HepG2 (cell line): ENCODE data around the gene PDE4D. TPM values are rescaled to one million over a fixed set of nuclear protein-coding genes. Genes with fewer than 3 reads are reported as not detected.

Experiments used
- ATAC-seq: fragments of 200-7000 bp; cut with Tn5 transposase; 3 replicates; pipeline ENCODE4 v1.9.1; 2020; ENCODE audit warnings: mild to moderate bottlenecking, moderate library complexity
- BruUV-seq: library from RNA; stranded (reverse); fragments of 400-500 nt; replicated peaks from 2 replicates; lab custom pipeline; 2021; lab: Mats Ljungman, UMichigan
- CTCF ChIA-PET: fragments of 300-600 bp; formaldehyde crosslinking; extraction: SDS; loops from one replicate; lab custom pipeline; 2021; ENCODE audit warnings: low total read pairs, inconsistent platforms, low intra/inter-chr PET ratio; lab: Yijun Ruan, JAX
- POLR2A ChIA-PET: fragments of 350-600 bp; sonication (Branson Sonifier 250); formaldehyde crosslinking; loops from one replicate; lab custom pipeline; 2020; ENCODE audit warnings: antibody characterized with exemption, inconsistent platforms; lab: Yijun Ruan, JAX
- DNase-seq: peaks from one replicate; pipeline ENCODE4 v3.0.0-alpha.2; 2015; ENCODE audit warnings: low spot score
- FAIRE-seq: peaks from 3 replicates; lab custom pipeline; 2011; peaks lifted over from hg19 to GRCh38; lab: Jason Lieb, UNC
- H2AFZ ChIP-seq: one replicate; pipeline ENCODE4 v1.6.1; 2011; ENCODE audit warnings: low read length, inconsistent platforms
- H3K27ac ChIP-seq: fragments of 300-600 bp; 3 replicates; pipeline ENCODE4 v1.8.0; 2011; ENCODE audit warnings: mixed run types, mild to moderate bottlenecking, mixed read lengths, low read length, inconsistent platforms; ENCODE audit not compliant: insufficient read depth; ENCODE audit errors: extremely low read length
- H3K27me3 ChIP-seq, 2 experiments: fragments of 200-600 bp in 1 of 2; 2 replicates in 1 of 2; 3 replicates in 1 of 2; pipeline versions ENCODE4 v1.6.0 to v1.8.0; 2011; ENCODE audit warnings: low read length in 2 of 2, mild to moderate bottlenecking in 2 of 2, moderate library complexity in 2 of 2, inconsistent platforms in 1 of 2; ENCODE audit not compliant: insufficient read depth in 2 of 2, control insufficient read depth in 1 of 2
- H3K36me3 ChIP-seq, 2 experiments: fragments of 200-600 bp in 1 of 2; replicated peaks in 1 of 2; 2 replicates in 1 of 2; 3 replicates in 1 of 2; pipeline versions ENCODE4 v1.5.1 to v1.8.0; 2011; ENCODE audit warnings: low read length in 2 of 2, inconsistent platforms in 1 of 2; ENCODE audit not compliant: insufficient read depth in 2 of 2, control insufficient read depth in 1 of 2
- H3K4me1 ChIP-seq: 2 replicates; pipeline ENCODE4 v1.5.1; 2012; ENCODE audit warnings: low read length, inconsistent platforms; ENCODE audit not compliant: insufficient read depth
- H3K4me2 ChIP-seq: 2 replicates; pipeline ENCODE4 v1.6.0; 2011; ENCODE audit warnings: low read depth, low read length, inconsistent platforms
- H3K4me3 ChIP-seq, 3 experiments: fragments of 200-600 bp in 1 of 3; sonication (generic), shearing (Covaris generic) in 1 of 3; replicated peaks in 1 of 3; 2 replicates each; pipeline ENCODE4 v1.5.1; 2011 to 2016; ENCODE audit warnings: low read length in 3 of 3, inconsistent platforms in 2 of 3, low read depth in 2 of 3, mild to moderate bottlenecking in 2 of 3, control low read depth in 1 of 3, mixed read lengths in 1 of 3; ENCODE audit not compliant: insufficient read depth in 1 of 3
- H3K79me2 ChIP-seq: one replicate; pipeline ENCODE4 v1.6.1; 2011; ENCODE audit warnings: low read length, inconsistent platforms; ENCODE audit not compliant: insufficient read depth
- H3K9ac ChIP-seq: 2 replicates; pipeline ENCODE4 v1.6.0; 2011; ENCODE audit warnings: mild to moderate bottlenecking, low read depth, low read length, inconsistent platforms; ENCODE audit not compliant: insufficient read depth
- H3K9me3 ChIP-seq: 2 replicates; pipeline ENCODE4 v1.5.1; 2012; ENCODE audit warnings: mild to moderate bottlenecking, low read length
- H4K20me1 ChIP-seq: 2 replicates; pipeline ENCODE4 v1.6.0; 2011; ENCODE audit warnings: inconsistent platforms, mild to moderate bottlenecking, low read length, moderate library complexity; ENCODE audit not compliant: insufficient read depth
- CREM ChIP-seq, 2 experiments: sonication (generic) in 1 of 2; formaldehyde crosslinking in 1 of 2; IDR thresholded peaks; 2 replicates each; pipeline versions ENCODE4 v1.4.0 to v1.6.1; 2016 to 2020; ENCODE audit warnings: antibody characterized with exemption in 1 of 2, mild to moderate bottlenecking in 1 of 2, missing genetic modification reagents in 1 of 2
- GTF2F1 ChIP-seq: fragments of 150-350 bp; IDR thresholded peaks from 2 replicates; pipeline ENCODE4 v1.6.1; 2014; ENCODE audit warnings: low read length
- HDAC2 ChIP-seq: sonication (generic); formaldehyde crosslinking; IDR thresholded peaks from 2 replicates; pipeline ENCODE4 v1.4.0; 2020; ENCODE audit warnings: missing genetic modification reagents
- MYNN ChIP-seq: sonication (generic); formaldehyde crosslinking; IDR thresholded peaks from 2 replicates; pipeline ENCODE4 v1.4.0; 2020; ENCODE audit warnings: mild to moderate bottlenecking, low read depth, missing genetic modification reagents
- NPAS2 ChIP-seq: sonication (generic); formaldehyde crosslinking; IDR thresholded peaks from 2 replicates; pipeline ENCODE4 v1.8.0; 2022; ENCODE audit warnings: mild to moderate bottlenecking, missing genetic modification reagents, borderline replicate concordance
- RFXAP ChIP-seq: sonication (generic); formaldehyde crosslinking; IDR thresholded peaks from 2 replicates; pipeline ENCODE4 v1.4.0; 2020; ENCODE audit warnings: missing genetic modification reagents, borderline replicate concordance
- RORA ChIP-seq: sonication (generic); formaldehyde crosslinking; IDR thresholded peaks from 2 replicates; pipeline ENCODE4 v1.5.0; 2020; ENCODE audit warnings: mild to moderate bottlenecking, missing genetic modification reagents, moderate library complexity
- TARDBP ChIP-seq: sonication (generic); formaldehyde crosslinking; IDR thresholded peaks from 2 replicates; pipeline ENCODE4 v1.8.0; 2022; ENCODE audit warnings: mild to moderate bottlenecking, missing genetic modification reagents
- ZNF121 ChIP-seq: sonication (generic); formaldehyde crosslinking; IDR thresholded peaks from 2 replicates; pipeline ENCODE4 v1.5.0; 2020; ENCODE audit warnings: mild to moderate bottlenecking, missing genetic modification reagents
- ZNF652 ChIP-seq: IDR thresholded peaks from 2 replicates; pipeline ENCODE4 v1.6.1; 2016; ENCODE audit warnings: low read depth, borderline replicate concordance
- ZNF674 ChIP-seq: sonication (generic); formaldehyde crosslinking; IDR thresholded peaks from 2 replicates; pipeline ENCODE4 v1.5.0; 2020; ENCODE audit warnings: low read depth, mild to moderate bottlenecking, missing genetic modification reagents
- ZNF775 ChIP-seq: sonication (generic); formaldehyde crosslinking; IDR thresholded peaks from 2 replicates; pipeline ENCODE4 v1.4.0; 2020; ENCODE audit warnings: missing genetic modification reagents, mild to moderate bottlenecking, moderate library complexity, borderline replicate concordance
- ZNF883 ChIP-seq: sonication (generic); formaldehyde crosslinking; IDR thresholded peaks from 2 replicates; pipeline ENCODE4 v1.5.1; 2020; ENCODE audit warnings: mild to moderate bottlenecking, missing genetic modification reagents; ENCODE audit errors: not compliant biosample characterization
- in situ Hi-C: cut with HindIII; loops from 2 replicates; pipeline ENCODE4 v1.10.0; 2017; ENCODE audit warnings: low pct_unique_long_range_greater_than_20kb; ENCODE audit not compliant: extremely low pct_ligation_motif_present
- intact Hi-C: fragments of 100-400 bp; cut with micrococcal nuclease; formaldehyde crosslinking; loops from one replicate; pipeline ENCODE4 v1.10.0; 2022; ENCODE audit not compliant: unreplicated experiment
- polyA plus RNA-seq, 8 experiments: library from polyadenylated mRNA; depleted of rRNA in 3 of 8; stranded (reverse) in 7 of 8; unstranded in 1 of 8; fragments of >200 nt; fragmentation: Illumina TruSeq in 4 of 8; extraction: Trizol in 4 of 8; gene quantifications; 2 replicates each; pipeline versions ENCODE4 v1.2.1 to v1.2.3, GENCODE V29; 2011 to 2016; ENCODE audit warnings: low read depth in 4 of 8, missing spikeins in 1 of 8, mixed read lengths in 1 of 8; ENCODE audit not compliant: insufficient read depth in 1 of 8
- total RNA-seq, 5 experiments: library from RNA; depleted of rRNA; stranded (reverse); fragments of >200 nt; fragmentation: Illumina TruSeq; extraction: Trizol; gene quantifications; 2 replicates each; pipeline ENCODE4 v1.2.3, GENCODE V29; 2016; ENCODE audit warnings: low read depth in 1 of 5
- TF ChIP-seq, protein P1 (sequence below): sonication (generic); formaldehyde crosslinking; IDR thresholded peaks from 2 replicates; pipeline ENCODE4 v1.4.0; 2020; ENCODE audit warnings: mild to moderate bottlenecking, missing genetic modification reagents
- TF ChIP-seq, protein P2 (sequence below): sonication (generic); formaldehyde crosslinking; IDR thresholded peaks from 2 replicates; pipeline ENCODE4 v1.4.0; 2020; ENCODE audit warnings: missing genetic modification reagents, borderline replicate concordance
- TF ChIP-seq, protein P3 (sequence below): sonication (generic); formaldehyde crosslinking; IDR thresholded peaks from 2 replicates; pipeline ENCODE4 v1.5.0; 2020; ENCODE audit warnings: mild to moderate bottlenecking, missing genetic modification reagents, borderline replicate concordance

PDE4D gene
- total and polyA plus RNA-seq, 2 of the 13 experiments (the other 11 are each of a cell fraction or from before 2014, with no cell fraction given) = 7.0 to 12.2 TPM

DNA sequence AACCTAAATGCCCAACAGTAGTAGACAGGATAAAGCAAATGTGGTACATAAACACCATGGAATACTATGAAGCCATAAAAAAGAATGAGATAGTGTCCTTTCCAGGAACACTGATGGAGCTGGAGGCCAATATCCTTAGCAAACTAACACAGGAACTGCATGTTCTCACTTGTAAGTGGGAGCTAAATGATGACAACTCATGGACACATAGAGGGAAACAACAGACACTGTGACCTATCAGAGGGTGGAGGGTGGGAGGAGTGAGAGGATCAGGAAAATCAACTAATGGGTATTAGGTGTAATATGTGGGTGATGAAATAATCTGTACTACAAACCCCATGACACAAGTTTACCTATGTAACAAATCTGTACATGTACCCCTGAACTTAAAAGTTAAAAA lies 805.0 kb downstream of the PDE4D start:
- no peak overlapping the region for H3K4me3 ChIP-seq
- in situ Hi-C loops = no loop called here
- ATAC-seq (no peak), FAIRE-seq (no peak), DNase-seq (no peak)
- ChIA-PET CTCF (no interaction called here), POLR2A (no interaction called here)
- no peak for TF ChIP-seq RORA
- no peak for TF ChIP-seq ZNF652 (CRISPR knock-in tag)
- TF ChIP-seq ZNF883 = no peak
- TF ChIP-seq, protein P1, sequence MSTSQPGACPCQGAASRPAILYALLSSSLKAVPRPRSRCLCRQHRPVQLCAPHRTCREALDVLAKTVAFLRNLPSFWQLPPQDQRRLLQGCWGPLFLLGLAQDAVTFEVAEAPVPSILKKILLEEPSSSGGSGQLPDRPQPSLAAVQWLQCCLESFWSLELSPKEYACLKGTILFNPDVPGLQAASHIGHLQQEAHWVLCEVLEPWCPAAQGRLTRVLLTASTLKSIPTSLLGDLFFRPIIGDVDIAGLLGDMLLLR (CRISPR knock-in tag) = no peak
- TF ChIP-seq ZNF775 (CRISPR knock-in tag) = no peak
- TF ChIP-seq GTF2F1 = no peak
- TF ChIP-seq RFXAP = no peak
- no peak for TF ChIP-seq HDAC2 (CRISPR knock-in tag)
- TF ChIP-seq NPAS2 = no peak
- no peak for TF ChIP-seq ZNF121 (CRISPR knock-in tag)
- TF ChIP-seq MYNN (CRISPR knock-in tag) = no peak
- TF ChIP-seq ZNF674 (CRISPR knock-in tag) = no peak
- TF ChIP-seq TARDBP = no peak
- TF ChIP-seq, protein P2, sequence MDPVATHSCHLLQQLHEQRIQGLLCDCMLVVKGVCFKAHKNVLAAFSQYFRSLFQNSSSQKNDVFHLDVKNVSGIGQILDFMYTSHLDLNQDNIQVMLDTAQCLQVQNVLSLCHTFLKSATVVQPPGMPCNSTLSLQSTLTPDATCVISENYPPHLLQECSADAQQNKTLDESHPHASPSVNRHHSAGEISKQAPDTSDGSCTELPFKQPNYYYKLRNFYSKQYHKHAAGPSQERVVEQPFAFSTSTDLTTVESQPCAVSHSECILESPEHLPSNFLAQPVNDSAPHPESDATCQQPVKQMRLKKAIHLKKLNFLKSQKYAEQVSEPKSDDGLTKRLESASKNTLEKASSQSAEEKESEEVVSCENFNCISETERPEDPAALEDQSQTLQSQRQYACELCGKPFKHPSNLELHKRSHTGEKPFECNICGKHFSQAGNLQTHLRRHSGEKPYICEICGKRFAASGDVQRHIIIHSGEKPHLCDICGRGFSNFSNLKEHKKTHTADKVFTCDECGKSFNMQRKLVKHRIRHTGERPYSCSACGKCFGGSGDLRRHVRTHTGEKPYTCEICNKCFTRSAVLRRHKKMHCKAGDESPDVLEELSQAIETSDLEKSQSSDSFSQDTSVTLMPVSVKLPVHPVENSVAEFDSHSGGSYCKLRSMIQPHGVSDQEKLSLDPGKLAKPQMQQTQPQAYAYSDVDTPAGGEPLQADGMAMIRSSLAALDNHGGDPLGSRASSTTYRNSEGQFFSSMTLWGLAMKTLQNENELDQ (CRISPR knock-in tag) = no peak
- no peak for TF ChIP-seq CREM (IDR thresholded peaks at IDR 0.05)
- TF ChIP-seq CREM (CRISPR knock-in tag; IDR thresholded peaks at IDR 0.05) = no peak
- TF ChIP-seq, protein P3, sequence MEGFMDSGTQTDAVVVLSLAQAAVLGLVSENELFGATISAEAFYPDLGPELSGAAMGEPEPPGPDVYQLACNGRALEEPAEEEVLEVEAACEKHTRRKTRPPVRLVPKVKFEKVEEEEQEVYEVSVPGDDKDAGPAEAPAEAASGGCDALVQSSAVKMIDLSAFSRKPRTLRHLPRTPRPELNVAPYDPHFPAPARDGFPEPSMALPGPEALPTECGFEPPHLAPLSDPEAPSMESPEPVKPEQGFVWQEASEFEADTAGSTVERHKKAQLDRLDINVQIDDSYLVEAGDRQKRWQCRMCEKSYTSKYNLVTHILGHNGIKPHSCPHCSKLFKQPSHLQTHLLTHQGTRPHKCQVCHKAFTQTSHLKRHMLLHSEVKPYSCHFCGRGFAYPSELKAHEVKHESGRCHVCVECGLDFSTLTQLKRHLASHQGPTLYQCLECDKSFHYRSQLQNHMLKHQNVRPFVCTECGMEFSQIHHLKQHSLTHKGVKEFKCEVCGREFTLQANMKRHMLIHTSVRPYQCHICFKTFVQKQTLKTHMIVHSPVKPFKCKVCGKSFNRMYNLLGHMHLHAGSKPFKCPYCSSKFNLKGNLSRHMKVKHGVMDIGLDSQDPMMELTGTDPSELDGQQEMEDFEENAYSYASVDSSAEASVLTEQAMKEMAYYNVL (CRISPR knock-in tag) = no peak
- H3K4me1 ChIP-seq = peaks cover 5% of the 10 kb centered on the region
- no peaks in the 10 kb centered on the region for H3K27me3 ChIP-seq
- H3K9me3 ChIP-seq = no peaks in the 10 kb centered on the region
- BruUV-seq = no TSS peak
- H3K27ac ChIP-seq = no peak overlapping the region
- H3K79me2 ChIP-seq = no peaks in the 10 kb centered on the region
- no peaks in the 10 kb centered on the region for H4K20me1 ChIP-seq
- H3K36me3 ChIP-seq = no peaks in the 10 kb centered on the region
- H3K9ac ChIP-seq = no peak overlapping the region
- intact Hi-C loops = no loop called here
- no peak overlapping the region for H2AFZ ChIP-seq
- H3K4me2 ChIP-seq = no peak overlapping the region
